Adrenal gland (tissue), 12 donors: ENCODE results near the gene OR1E2. TPM values are rescaled to one million over a fixed set of nuclear protein-coding genes. Genes with fewer than 3 reads are reported as not detected.

Experiments used
- DNase-seq, 7 donors: peaks; one replicate each; pipeline ENCODE4 v3.0.0-alpha.2; 2019 to 2020
- H3K27ac ChIP-seq, 5 donors: fragments of 200-600 bp; sonication (generic) in 4 of 5; 1 replicate in 3 of 5; 2 replicates in 2 of 5; pipeline versions ENCODE4 v1.5.1 to v1.8.0; 2016 to 2020; ENCODE audit warnings: mild to moderate bottlenecking in 1 of 5
- H3K27me3 ChIP-seq: fragments of 200-600 bp; 2 replicates; pipeline ENCODE4 v1.8.0; 2021
- H3K36me3 ChIP-seq, 2 donors: fragments of 200-600 bp; replicated peaks in 1 of 2; 1 replicate in 1 of 2; 2 replicates in 1 of 2; pipeline versions ENCODE4 v1.5.1 to v1.8.0; 2018 to 2022
- H3K4me1 ChIP-seq, 2 donors: fragments of 200-600 bp; replicated peaks in 1 of 2; 1 replicate in 1 of 2; 2 replicates in 1 of 2; pipeline versions ENCODE4 v1.5.1 to v1.8.0; 2018 to 2021
- H3K4me3 ChIP-seq, 4 donors: fragments of 200-600 bp; sonication (generic) in 3 of 4; one replicate each; pipeline ENCODE4 v1.5.1; 2016 to 2018
- H3K9me3 ChIP-seq, 3 donors: fragments of 200-600 bp; sonication (generic) in 1 of 3; replicated peaks in 1 of 3; 1 replicate in 2 of 3; 2 replicates in 1 of 3; pipeline versions ENCODE4 v1.5.1 to v1.8.0; 2016 to 2021
- CTCF ChIP-seq, 6 experiments: fragments of 450-650 bp in 4 of 6; fragments of 200-600 bp in 2 of 6; sonication (generic) in 1 of 6; IDR thresholded peaks; 1 replicate in 5 of 6; 2 replicates in 1 of 6; pipeline versions ENCODE4 v1.5.1 to v1.8.0; 2016 to 2021; ENCODE audit warnings: antibody characterized with exemption in 6 of 6, mild to moderate bottlenecking in 2 of 6, moderate library complexity in 1 of 6
- POLR2A ChIP-seq, 2 donors: fragments of 450-650 bp; IDR thresholded peaks; one replicate each; pipeline ENCODE4 v1.6.1; 2017; ENCODE audit warnings: antibody characterized with exemption in 2 of 2, mild to moderate bottlenecking in 2 of 2, moderate library complexity in 1 of 2
- WGBS, 4 donors: extraction: QIAGEN DNeasy Blood & Tissue Kit in 2 of 4; methylation state at CpG; one replicate each; pipeline versions ENCODE4 v1.1.5 to v1.1.7; 2013 to 2017; 5-methylcytosine and 5-hydroxymethylcytosine counted together
- intact Hi-C, 2 donors: fragments of 100-400 bp; cut with DNase I; formaldehyde crosslinking; loops; one replicate each; pipeline versions ENCODE4 v1.14.1 to v1.15.0; 2022 to 2023
- polyA plus RNA-seq, 3 donors: library from polyadenylated mRNA; stranded (reverse); fragments of 200-250 nt in 2 of 3; fragments of 350-450 nt in 1 of 3; fragmentation: Illumina TruSeq in 1 of 3; extraction: RNeasy Lipid Tissue Mini Kit (QIAGEN cat#74804) in 1 of 3; gene quantifications; one replicate each; pipeline ENCODE4 v1.2.3, GENCODE V29; 2013 to 2014
- total RNA-seq, 9 donors: library from RNA; depleted of rRNA in 4 of 9; stranded (reverse); fragments of >200 nt in 4 of 9; fragments of 120-200 nt in 1 of 9; fragmentation: NEBNext Ultra II Directional in 1 of 9; extraction: Animal tissue kit (Norgen Biotek cat#: 25700) in 1 of 9; gene quantifications; one replicate each; pipeline versions ENCODE4 v1.1.0 to v1.2.4, GENCODE V29; 2013 to 2023
- donor health status: healthy with polysubstance abuse.
- donor health status: Bipolar disorder and iron deficiency.
- donor health status: DM: yes; HTN: yes; CAD: no.
- donor health status: DM: no; HTN: no; CAD: no.
- donor health status: DM: no; HTN: no; CAD: no.
- donor health status: DM: yes; HTN: yes; CAD: no.

Gene OR1E2
- total and polyA plus RNA-seq, 12 donors: not detected

GRCh38 chr17:3389791-3390190, 43.9 kb downstream of the OR1E2 start:
- peaks cover 12% of the 10 kb centered on the region for H3K27me3 ChIP-seq
- WGBS, 4 donors: 59 to 67% (median 61%) methylated on average over 4 of the region's 4 CpGs
- no peak for DNase-seq
- intact Hi-C loops: no loop called here
- no peaks in the 10 kb centered on the region for H3K4me1 ChIP-seq
- H3K27ac ChIP-seq: no peak overlapping the region
- no peak overlapping the region for H3K4me3 ChIP-seq
- H3K36me3 ChIP-seq: no peaks in the 10 kb centered on the region
- TF ChIP-seq CTCF (IDR thresholded peaks at IDR 0.05) (no peak), POLR2A (IDR thresholded peaks at IDR 0.05) (no peak)
- no peaks in the 10 kb centered on the region for H3K9me3 ChIP-seq

DNA sequence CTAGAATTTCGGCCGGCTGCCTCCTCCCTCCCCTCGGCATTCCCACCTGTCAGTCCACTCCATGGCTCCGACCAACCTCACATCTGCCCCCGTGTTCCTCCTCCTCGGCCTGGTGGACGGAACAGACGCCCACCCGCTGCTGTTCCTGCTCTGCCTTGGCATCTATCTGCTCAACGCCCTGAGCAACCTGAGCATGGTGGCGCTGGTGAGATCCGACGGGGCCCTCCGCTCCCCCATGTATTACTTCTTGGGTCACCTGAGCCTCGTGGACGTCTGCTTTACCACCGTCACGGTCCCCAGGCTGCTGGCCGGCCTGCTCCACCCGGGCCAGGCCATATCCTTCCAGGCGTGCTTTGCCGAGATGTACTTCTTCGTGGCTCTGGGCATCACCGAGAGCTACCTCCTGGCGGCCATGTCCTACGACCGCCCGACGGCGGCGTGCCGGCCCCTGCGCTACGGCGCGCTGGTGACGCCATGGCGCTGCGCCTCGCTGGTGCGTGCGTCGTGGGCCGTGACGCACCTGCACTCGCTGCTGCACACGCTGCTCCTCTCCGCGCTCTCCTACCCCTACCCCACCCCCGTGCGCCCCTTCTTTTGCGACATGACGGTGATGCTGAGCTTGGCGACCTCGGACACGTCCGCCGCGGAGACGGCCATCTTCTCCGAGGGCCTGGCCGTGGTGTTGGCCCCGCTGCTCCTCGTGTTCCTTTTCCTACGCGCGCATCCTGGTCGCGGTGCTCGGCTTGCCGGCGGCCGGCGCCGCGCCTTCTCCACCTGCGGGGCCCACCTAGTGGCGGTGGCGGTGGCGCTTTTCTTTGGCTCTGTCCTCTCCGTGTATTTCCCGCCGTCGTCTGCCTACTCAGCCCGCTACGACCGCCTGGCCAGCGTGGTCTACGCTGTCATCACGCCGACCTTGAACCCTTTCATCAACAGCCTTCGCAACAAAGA, 47.5 kb downstream of the OR1E2 start, which contains the start of gene OR3A2:
Gene OR3A2 (minus strand): TSS at position 440 of the 948 bp plus-strand sequence.
- DNase-seq: no peak
- TF ChIP-seq POLR2A (IDR thresholded peaks at IDR 0.05) (no peak), CTCF (IDR thresholded peaks at IDR 0.05) (no peak)
- H3K9me3 ChIP-seq: no peaks in the 10 kb centered on the region
- intact Hi-C loops: no loop called here
- H3K27ac ChIP-seq: no peak within 1 kb of the TSS
- no peak within 1 kb of the TSS for H3K4me3 ChIP-seq
- no peaks in the 10 kb centered on the region for H3K36me3 ChIP-seq
- WGBS, 4 donors: 22 to 37% (median 27%) methylated on average over 38 to 92 of the region's 92 CpGs
- H3K4me1 ChIP-seq: no peaks in the 10 kb centered on the region
- peaks cover 10% of the 10 kb centered on the region for H3K27me3 ChIP-seq

Other genes with a start within 250 kb of the OR1E2 start
- not detected for gene OR1A2, start 236.3 kb downstream of the OR1E2 start, total RNA-seq
- gene OR1A2, start 236.3 kb downstream of the OR1E2 start, polyA plus RNA-seq: not detected
- not detected for gene OR1A1, start 226.2 kb downstream of the OR1E2 start, total RNA-seq
- not detected for gene OR1A1, start 226.2 kb downstream of the OR1E2 start, polyA plus RNA-seq
- gene OR3A1, start 135.5 kb downstream of the OR1E2 start, total RNA-seq: under 1 TPM in 3 of 9 donors, not detected in 6; 0.06 to 0.25 (median 0.22) TPM
- not detected for gene OR3A1, start 135.5 kb downstream of the OR1E2 start, polyA plus RNA-seq
- 1 to 10 TPM in 1 of 9 donors, under 1 TPM in 4, not detected in 4; 0.17 to 2.6 (median 0.65) TPM for gene OR3A2, start 47.5 kb downstream of the OR1E2 start, total RNA-seq
- under 1 TPM in 2 of 3 donors, not detected in 1; 0.07 to 0.13 TPM for gene OR3A2, start 47.5 kb downstream of the OR1E2 start, polyA plus RNA-seq
- gene OR1E1, start 35.4 kb downstream of the OR1E2 start, total RNA-seq: not detected
- gene OR1E1, start 35.4 kb downstream of the OR1E2 start, polyA plus RNA-seq: not detected
- gene OR3A3, start 22.5 kb downstream of the OR1E2 start, total RNA-seq: not detected
- gene OR3A3, start 22.5 kb downstream of the OR1E2 start, polyA plus RNA-seq: not detected
- 1 to 10 TPM in 4 of 9 donors, under 1 TPM in 1, not detected in 4; 0.17 to 3.8 (median 1.4) TPM for gene SPATA22, start 38.0 kb upstream of the OR1E2 start, total RNA-seq
- under 1 TPM; 0.13 to 0.88 (median 0.54) TPM for gene SPATA22, start 38.0 kb upstream of the OR1E2 start, polyA plus RNA-seq
- 10 to 100 TPM in 1 of 9 donors, 1 to 10 TPM in 8; 1.3 to 10.1 (median 2.9) TPM for gene ASPA, start 42.2 kb upstream of the OR1E2 start, total RNA-seq
- 1 to 10 TPM; 2.6 to 5.7 (median 5.5) TPM for gene ASPA, start 42.2 kb upstream of the OR1E2 start, polyA plus RNA-seq
- 1 to 10 TPM in 2 of 9 donors, under 1 TPM in 7; 0.14 to 1.4 (median 0.46) TPM for gene TRPV3, start 124.0 kb upstream of the OR1E2 start, total RNA-seq
- 1 to 10 TPM in 1 of 3 donors, under 1 TPM in 2; 0.34 to 1.1 (median 0.37) TPM for gene TRPV3, start 124.0 kb upstream of the OR1E2 start, polyA plus RNA-seq
- 1 to 10 TPM; 1.6 to 5.5 (median 3.1) TPM for gene TRPV1, start 175.6 kb upstream of the OR1E2 start, total RNA-seq
- gene TRPV1, start 175.6 kb upstream of the OR1E2 start, polyA plus RNA-seq: 10 to 100 TPM in 1 of 3 donors, 1 to 10 TPM in 2; 1.5 to 10.9 (median 5.9) TPM
- gene SHPK, start 202.4 kb upstream of the OR1E2 start, total RNA-seq: 10 to 100 TPM; 12.0 to 27.4 (median 19.9) TPM
- 10 to 100 TPM in 1 of 3 donors, 1 to 10 TPM in 2; 8.8 to 13.3 (median 9.1) TPM for gene SHPK, start 202.4 kb upstream of the OR1E2 start, polyA plus RNA-seq
- 10 to 100 TPM; 17.5 to 74.8 (median 39.8) TPM for gene CTNS, start 202.9 kb upstream of the OR1E2 start, total RNA-seq
- 10 to 100 TPM; 11.5 to 15.7 (median 13.8) TPM for gene CTNS, start 202.9 kb upstream of the OR1E2 start, polyA plus RNA-seq
- 100 to 1,000 TPM; 105 to 311 (median 208) TPM for gene TAX1BP3, start 234.7 kb upstream of the OR1E2 start, total RNA-seq
- 100 to 1,000 TPM in 1 of 3 donors, 10 to 100 TPM in 2; 32.1 to 100 (median 94.9) TPM for gene TAX1BP3, start 234.7 kb upstream of the OR1E2 start, polyA plus RNA-seq
- 10 to 100 TPM in 7 of 9 donors, 1 to 10 TPM in 2; 6.1 to 73.8 (median 37.1) TPM for gene EMC6, start 235.0 kb upstream of the OR1E2 start, total RNA-seq
- gene EMC6, start 235.0 kb upstream of the OR1E2 start, polyA plus RNA-seq: 10 to 100 TPM; 44.2 to 89.4 (median 47.7) TPM